Erythroblast (primary cell): Measurements from ENCODE around the gene TAF11L2.
"Not testable (repeated sequence)": the region's sequence is repeated elsewhere in the genome, so short reads cannot be mapped to it uniquely, and the experiment has no call there.

Experiments
- GATA1 ChIP-seq: IDR thresholded peaks from 2 replicates; pipeline ENCODE4 v1.6.1; 2011; ENCODE audit warnings: low read depth, mild to moderate bottlenecking, control low read depth, low read length, moderate library complexity
- POLR2A ChIP-seq: IDR thresholded peaks from 2 replicates; pipeline ENCODE4 v1.6.1; 2011; ENCODE audit warnings: mild to moderate bottlenecking, low read length

DNA sequence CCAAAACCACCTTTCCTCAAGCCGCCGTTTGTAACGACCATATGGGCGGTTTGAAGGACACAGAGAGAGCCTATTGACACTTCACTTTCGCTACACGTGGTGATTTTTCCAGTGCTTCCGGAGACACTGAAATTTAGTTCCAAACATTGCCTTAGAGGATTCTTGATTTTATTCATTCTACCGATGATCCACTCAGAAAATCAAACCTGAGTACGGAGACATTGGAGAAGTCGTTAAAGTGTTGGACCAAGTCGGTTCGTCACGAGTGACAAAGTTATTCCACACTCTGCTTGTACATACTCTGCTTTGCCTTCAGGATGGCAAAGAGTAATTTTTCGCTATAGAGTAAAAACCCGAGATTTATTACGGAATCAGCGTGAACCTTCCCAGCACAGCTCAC, 28.5 kb downstream of the TAF11L2 start:
- not testable (repeated sequence) for TF ChIP-seq POLR2A, GATA1
